NCI-H748 (cell line): ENCODE measurements around the gene BCL6.

Source experiments
- DNase-seq: peaks from one replicate; lab custom pipeline; 2025; ENCODE audit not compliant: unreplicated experiment; lab: John Stamatoyannopoulos, UW

Gene BCL6

DNA sequence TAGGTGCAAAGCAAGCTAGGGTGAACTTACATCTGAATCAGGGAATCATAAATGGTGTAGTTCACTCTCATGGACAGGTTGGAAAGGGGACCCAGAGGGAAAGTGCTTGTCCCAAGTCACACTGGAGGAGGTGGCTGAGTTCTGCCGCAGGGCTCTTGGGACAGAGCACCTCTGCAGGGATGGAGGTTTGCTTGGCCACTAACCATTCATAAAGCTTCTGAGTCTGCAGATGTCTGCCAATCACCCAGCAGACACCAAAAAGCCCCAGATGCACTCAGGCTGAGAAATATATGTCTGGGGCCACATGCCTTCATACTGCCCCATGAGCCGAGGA, 25.0 kb downstream of the BCL6 start:
- DNase-seq, result no peak

DNA sequence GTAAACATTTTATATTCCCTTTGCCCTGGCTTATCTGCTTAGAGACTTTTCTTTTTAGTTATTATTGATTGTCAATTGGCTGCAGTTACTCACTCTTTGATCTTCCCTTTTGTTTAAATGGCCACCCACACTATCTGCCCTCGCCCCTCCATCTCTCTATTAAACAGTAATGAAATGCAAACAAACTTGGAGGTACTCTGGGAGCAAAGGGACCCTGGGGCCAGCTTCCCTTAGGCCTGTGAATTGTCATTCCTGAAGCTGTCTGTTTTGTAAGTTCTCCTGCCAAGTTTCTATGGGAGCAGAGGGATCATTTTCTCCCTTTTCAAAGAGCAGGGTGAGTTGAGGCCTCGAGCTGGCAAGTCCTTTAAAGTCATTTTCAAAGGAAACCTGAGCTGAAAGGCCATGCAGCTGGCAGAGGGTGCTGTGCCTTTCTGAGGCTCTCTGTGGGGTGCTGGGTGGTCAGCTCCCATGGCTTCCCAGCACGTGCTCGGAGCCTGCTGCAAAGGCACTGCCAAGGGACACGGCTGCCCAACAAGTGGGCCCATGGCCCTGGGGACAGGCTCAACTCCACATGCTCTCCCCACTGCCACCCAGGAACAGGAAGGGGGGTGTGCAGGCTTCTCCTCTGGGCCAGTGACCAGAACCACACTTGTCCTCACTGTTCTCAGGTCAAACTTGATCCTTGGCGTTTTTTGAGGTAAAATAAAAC, 25.5 kb downstream of the BCL6 start:
- DNase-seq, result no peak

DNA sequence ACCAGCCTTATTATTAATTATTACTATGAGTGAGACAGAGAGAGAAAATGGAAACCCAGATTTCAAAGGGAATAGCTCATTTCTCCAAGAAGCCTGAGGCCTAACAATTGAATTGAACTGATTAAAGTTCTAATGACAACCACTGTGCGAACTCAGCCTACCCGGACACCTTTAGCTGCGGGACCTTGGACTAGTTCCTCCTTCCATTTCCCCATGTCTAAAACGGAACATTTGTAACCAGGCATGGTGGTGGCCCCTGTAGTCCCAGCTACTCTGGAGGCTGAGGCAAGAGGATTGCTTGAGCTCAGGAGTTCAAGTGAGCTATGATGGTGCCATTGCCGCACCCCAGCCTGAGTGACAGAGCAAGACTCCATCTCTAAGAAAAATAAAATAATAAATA, 26.5 kb downstream of the BCL6 start:
- DNase-seq, result no peak

- DNase-seq, result no peak
These were observed 27.7 kb downstream of the BCL6 start for GRCh38 chr3:187717572-187717971.

- peak; percentile 35 for DNase-seq
These were observed 30.8 kb downstream of the BCL6 start for GRCh38 chr3:187714404-187714979.

DNA sequence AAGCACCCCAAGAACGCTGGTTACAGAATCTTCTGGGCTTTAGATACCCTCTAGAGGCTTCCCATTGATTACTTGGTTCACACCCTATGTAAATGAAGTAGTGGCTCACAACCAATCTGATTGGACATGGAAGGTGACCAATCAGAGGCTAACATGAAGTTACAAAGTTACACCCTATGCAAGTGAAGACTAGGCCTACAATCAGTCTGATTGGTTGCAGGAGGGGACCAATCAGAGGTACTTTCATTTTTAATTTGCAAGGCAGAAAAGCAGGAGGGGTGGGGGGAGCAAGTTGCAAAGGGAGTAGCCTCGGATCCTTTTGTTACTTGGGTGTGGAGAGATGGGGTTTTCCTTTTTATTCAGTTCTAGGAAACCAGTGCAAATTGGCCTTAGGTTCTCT, 31.8 kb downstream of the BCL6 start:
- no peak for DNase-seq

- no peak for DNase-seq
These were observed 36.1 kb downstream of the BCL6 start for GRCh38 chr3:187709155-187709554.

- DNase-seq, result no peak
These were observed 36.6 kb downstream of the BCL6 start for GRCh38 chr3:187708696-187709095.

- no peak for DNase-seq
These were observed 38.3 kb downstream of the BCL6 start for GRCh38 chr3:187706971-187707370.

GRCh38 chr3:187705164-187705563, 40.1 kb downstream of the BCL6 start:
- no peak for DNase-seq

DNA sequence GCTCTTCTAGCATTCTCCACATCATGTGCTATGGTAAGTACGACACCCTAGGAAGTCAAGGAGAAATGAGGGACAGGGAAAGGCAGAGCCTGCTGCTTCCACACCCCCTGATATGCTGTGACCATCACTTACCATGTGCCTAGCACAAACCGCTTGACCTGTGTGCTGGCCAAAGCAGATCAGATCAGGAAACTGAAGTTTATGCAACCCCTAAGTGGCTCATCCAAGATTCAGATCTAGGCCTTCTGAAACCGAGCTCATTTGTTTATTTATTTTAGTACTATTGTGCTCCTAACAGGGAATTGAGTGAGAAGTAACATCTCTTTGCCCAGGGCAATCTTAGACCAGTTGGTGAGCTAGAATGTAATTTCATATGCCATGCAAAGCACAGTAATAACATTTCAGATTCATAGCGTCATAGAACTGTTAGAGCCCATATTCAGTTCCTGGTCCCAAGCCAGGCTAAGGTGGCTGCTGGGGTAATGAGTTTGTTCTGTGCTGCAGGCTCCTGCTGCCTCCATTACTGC, 42.7 kb downstream of the BCL6 start, which contains the start of gene RTP2:
Gene RTP2 (minus strand): TSS at position 51 of the 527 bp plus-strand sequence. CDS start 429 bp downstream, outside the sequence.
- DNase-seq, result no peak

GRCh38 chr3:187700249-187700648, 45.0 kb downstream of the BCL6 start:
- DNase-seq, result no peak

GRCh38 chr3:187698499-187699399, 46.5 kb downstream of the BCL6 start:
- no peak for DNase-seq

DNA sequence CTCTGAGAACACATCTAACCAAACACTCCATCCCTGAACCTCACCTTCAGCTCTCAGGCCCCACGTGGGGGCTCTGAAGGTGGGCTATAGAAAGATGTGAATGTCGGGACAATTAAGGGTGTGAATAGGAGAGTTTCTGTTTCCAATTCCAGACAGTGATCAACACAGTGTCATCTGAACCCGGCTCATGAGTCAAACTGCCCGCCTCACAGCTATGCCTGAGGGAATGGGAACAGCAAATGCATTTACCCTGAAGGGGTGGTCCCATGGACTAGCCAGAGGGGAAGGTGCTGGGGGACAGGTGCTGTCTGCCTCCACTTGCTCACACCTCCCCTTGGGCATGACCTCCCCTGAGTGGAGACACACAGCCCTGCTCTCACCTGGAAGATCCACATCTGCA, 49.2 kb downstream of the BCL6 start:
- no peak for DNase-seq

DNA sequence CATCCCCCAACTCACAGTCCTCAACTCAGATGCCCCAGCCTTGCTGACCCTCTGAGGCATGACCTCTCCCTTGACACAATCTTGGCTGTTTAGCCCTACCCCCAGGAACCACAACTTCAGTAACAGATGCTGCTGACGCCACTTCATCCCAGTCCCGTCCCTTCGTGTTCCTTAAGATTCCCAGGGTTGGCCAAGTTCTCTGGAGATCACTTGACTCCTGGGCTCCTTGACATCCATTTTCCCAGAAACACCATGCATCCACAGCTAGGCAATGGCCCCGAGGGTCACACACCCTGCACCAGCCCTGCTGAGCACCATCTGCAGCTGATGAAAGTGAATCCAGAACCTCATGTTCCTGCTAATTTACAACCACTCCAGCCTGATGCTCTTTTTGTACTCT, 49.8 kb downstream of the BCL6 start:
- DNase-seq, result no peak

DNA sequence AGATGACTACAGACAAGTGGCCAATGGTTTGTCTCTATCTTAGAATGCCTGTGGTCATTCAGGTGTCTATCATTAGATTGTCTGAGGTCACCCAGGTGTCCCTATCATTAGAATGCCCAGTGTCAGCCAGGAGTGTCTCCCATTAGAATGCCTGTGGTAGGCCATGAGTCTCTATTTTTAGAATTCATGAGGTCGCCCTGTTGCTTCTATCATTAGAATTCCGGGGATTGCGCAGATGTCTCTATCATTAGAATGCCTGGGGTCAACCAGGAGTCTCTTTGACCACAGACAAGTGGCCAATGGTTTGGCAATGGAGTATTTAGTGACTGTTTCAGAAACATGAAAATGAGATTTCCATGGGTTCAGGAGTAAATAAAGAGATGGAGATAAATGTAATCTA, 50.5 kb downstream of the BCL6 start:
- DNase-seq, result no peak

DNA sequence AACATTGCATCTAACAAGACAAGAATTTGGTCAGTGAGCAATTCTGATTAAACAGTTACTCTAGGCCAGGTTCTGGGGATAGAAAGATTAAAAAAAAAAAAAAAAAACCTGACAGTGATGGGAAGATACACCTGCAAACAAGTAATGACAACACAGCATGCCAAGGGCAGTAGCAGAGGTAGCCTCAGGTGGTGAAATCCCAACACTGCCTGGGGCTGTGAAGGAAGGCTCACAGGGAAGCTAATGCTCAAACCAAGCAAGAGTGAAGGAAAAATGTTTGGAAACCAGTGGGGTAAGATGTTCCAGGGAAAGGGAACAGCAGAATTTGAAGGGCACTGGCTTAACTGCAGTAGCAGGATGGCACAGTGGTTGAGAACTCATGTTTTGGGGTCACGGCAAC, 51.8 kb downstream of the BCL6 start:
- DNase-seq, result no peak

GRCh38 chr3:187689984-187690383, 55.3 kb downstream of the BCL6 start:
- DNase-seq, result no peak

- no peak for DNase-seq
These were observed 58.5 kb downstream of the BCL6 start for GRCh38 chr3:187686621-187687273.

DNA sequence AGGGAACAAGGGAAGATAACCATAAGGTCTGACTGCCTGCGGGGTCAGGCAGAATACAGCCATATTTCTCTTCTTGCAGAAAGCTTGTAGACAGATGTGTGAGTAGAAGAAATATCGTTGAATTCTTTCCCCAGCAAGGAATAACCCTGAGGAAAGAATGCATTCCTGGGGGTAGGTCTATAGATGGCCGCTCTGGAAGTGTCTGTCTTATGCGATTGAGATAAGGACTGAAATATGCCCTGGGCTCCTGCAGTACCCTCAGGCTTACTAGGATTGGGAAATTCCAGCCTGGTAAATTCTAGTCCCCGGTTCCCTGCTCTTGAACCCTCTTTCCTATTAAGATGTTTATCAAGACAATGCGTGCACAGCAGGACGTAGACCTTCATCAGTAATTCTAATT, 59.3 kb downstream of the BCL6 start:
- DNase-seq, result no peak

- DNase-seq, result no peak
These were observed 60.4 kb downstream of the BCL6 start for GRCh38 chr3:187684880-187685279.
